Islet precursor cell (in vitro differentiated cells): ENCODE data around the gene USH1C.
A peak's percentile ranks its signal among the peaks of the same experiment; 100 is the strongest.

ENCODE experiments used
- DNase-seq: peaks from one replicate; pipeline ENCODE4 v3.0.0-alpha.2; 2018

Gene USH1C

GRCh38 chr11:17546240-17546639 is 2.0 kb upstream of the USH1C start:
- DNase-seq: no peak

GRCh38 chr11:17543574-17544180 is 539 bp downstream of the USH1C start:
- no peak for DNase-seq

GRCh38 chr11:17543041-17543440 is 1.2 kb downstream of the USH1C start:
- DNase-seq: no peak

- DNase-seq: no peak
These were observed 2.0 kb downstream of the USH1C start for GRCh38 chr11:17542249-17542648.

GRCh38 chr11:17541330-17541885 is 2.8 kb downstream of the USH1C start:
- no peak for DNase-seq

- DNase-seq: no peak
These were observed 3.4 kb downstream of the USH1C start for GRCh38 chr11:17540807-17541206.

- no peak for DNase-seq
These were observed 5.5 kb downstream of the USH1C start for GRCh38 chr11:17538731-17539130.

- DNase-seq: no peak
These were observed 6.2 kb downstream of the USH1C start for GRCh38 chr11:17538054-17538453.

GRCh38 chr11:17537261-17537660 is 7.0 kb downstream of the USH1C start:
- no peak for DNase-seq

- no peak for DNase-seq
These were observed 8.7 kb downstream of the USH1C start for GRCh38 chr11:17535488-17535887.

GRCh38 chr11:17533778-17534415 is 10.3 kb downstream of the USH1C start:
- DNase-seq: no peak

GRCh38 chr11:17533341-17533740 is 10.9 kb downstream of the USH1C start:
- no peak for DNase-seq

- DNase-seq: no peak
These were observed 11.4 kb downstream of the USH1C start for GRCh38 chr11:17532784-17533183.

GRCh38 chr11:17531636-17532113 is 12.5 kb downstream of the USH1C start:
- DNase-seq: no peak

- no peak for DNase-seq
These were observed 13.1 kb downstream of the USH1C start for GRCh38 chr11:17531071-17531600.

- no peak for DNase-seq
These were observed 14.4 kb downstream of the USH1C start for GRCh38 chr11:17529844-17530185.

- DNase-seq: no peak
These were observed 15.0 kb downstream of the USH1C start for GRCh38 chr11:17528906-17529843.

- peak; percentile 81 for DNase-seq
These were observed 16.0 kb downstream of the USH1C start for GRCh38 chr11:17528181-17528691.

GRCh38 chr11:17527628-17527995 is 16.6 kb downstream of the USH1C start:
- no peak for DNase-seq

GRCh38 chr11:17526931-17527627 is 17.1 kb downstream of the USH1C start:
- no peak for DNase-seq

GRCh38 chr11:17526326-17526725 is 17.9 kb downstream of the USH1C start:
- no peak for DNase-seq

GRCh38 chr11:17525570-17525969 is 18.6 kb downstream of the USH1C start:
- DNase-seq: no peak
